ENCODE measurements around the gene ISL2.

DNA sequence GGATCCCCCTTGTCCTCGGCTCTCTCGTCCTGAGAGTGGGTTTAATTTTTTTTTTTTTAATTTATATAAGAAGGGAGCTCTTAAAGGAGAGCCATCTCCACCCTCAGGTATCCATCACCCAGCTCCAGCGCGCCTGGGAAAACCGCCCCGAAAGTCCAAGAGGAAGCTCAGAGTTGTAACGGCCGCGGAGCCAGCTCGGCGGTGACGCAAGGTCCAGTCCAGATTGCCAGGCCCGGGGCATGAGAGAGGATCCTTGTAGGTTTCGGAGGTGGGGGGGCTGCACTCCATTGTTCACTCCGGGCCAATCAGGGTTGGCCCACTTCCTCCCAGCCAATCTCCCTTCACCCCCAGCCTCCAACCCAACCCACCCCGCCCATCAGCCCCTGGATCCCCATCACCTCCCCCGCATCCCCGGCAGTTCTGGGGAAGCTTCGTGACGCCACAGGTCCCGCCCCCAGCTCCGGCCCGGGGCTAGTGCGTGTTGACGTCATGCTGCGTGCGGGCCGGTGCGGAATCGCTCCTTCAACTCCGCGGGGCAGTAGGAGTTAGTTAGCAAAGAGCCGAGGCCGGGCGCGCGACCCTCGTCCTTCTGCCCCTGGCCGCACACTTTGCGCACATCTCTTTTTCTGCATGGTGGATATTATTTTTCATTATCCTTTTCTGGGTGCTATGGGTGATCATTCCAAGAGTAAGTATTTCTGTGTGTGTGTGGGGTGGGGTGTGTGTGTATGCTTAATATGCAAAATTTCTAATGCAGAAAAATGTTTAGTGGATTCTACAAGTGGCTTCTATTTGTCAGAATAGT is at the start of gene ISL2:
- TF ChIP-seq POLR2A (IDR thresholded peaks at IDR 0.05) (no peak), EP300 (IDR thresholded peaks at IDR 0.05; ENCODE audit: low read depth) (no peak)
- TF ChIP-seq, protein P1, sequence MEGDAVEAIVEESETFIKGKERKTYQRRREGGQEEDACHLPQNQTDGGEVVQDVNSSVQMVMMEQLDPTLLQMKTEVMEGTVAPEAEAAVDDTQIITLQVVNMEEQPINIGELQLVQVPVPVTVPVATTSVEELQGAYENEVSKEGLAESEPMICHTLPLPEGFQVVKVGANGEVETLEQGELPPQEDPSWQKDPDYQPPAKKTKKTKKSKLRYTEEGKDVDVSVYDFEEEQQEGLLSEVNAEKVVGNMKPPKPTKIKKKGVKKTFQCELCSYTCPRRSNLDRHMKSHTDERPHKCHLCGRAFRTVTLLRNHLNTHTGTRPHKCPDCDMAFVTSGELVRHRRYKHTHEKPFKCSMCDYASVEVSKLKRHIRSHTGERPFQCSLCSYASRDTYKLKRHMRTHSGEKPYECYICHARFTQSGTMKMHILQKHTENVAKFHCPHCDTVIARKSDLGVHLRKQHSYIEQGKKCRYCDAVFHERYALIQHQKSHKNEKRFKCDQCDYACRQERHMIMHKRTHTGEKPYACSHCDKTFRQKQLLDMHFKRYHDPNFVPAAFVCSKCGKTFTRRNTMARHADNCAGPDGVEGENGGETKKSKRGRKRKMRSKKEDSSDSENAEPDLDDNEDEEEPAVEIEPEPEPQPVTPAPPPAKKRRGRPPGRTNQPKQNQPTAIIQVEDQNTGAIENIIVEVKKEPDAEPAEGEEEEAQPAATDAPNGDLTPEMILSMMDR (IDR thresholded peaks at IDR 0.05), result no peak
